Right ventricle myocardium inferior (tissue), 1 donor: ENCODE measurements around the gene SLCO3A1. TPM values are rescaled to one million over a fixed set of nuclear protein-coding genes. Genes with fewer than 3 reads are reported as not detected.

Source experiments
- ATAC-seq: fragments of 200-7000 bp; cut with Tn5 transposase; one replicate; pipeline ENCODE4 v1.9.1; 2020; ENCODE audit warnings: mild to moderate bottlenecking, moderate library complexity
- DNase-seq: peaks from one replicate; pipeline ENCODE4 v3.0.0; 2021; ENCODE audit errors: missing footprints
- intact Hi-C: fragments of 100-400 bp; cut with DNase I; formaldehyde crosslinking; loops from one replicate; pipeline ENCODE4 v1.11.0; 2022
- total RNA-seq: library from RNA; stranded (reverse); fragmentation: NEBNext Ultra II Directional; extraction: Animal tissue kit (Norgen Biotek cat#: 25700); gene quantifications from one replicate; pipeline ENCODE4 v1.2.1, GENCODE V29; 2021
- donor health status: DM: no; HTN: yes; CAD: no; lungs with severe emphysema.

Gene SLCO3A1
- total RNA-seq, 1 donor from 2014 or later = 45.9 TPM

DNA sequence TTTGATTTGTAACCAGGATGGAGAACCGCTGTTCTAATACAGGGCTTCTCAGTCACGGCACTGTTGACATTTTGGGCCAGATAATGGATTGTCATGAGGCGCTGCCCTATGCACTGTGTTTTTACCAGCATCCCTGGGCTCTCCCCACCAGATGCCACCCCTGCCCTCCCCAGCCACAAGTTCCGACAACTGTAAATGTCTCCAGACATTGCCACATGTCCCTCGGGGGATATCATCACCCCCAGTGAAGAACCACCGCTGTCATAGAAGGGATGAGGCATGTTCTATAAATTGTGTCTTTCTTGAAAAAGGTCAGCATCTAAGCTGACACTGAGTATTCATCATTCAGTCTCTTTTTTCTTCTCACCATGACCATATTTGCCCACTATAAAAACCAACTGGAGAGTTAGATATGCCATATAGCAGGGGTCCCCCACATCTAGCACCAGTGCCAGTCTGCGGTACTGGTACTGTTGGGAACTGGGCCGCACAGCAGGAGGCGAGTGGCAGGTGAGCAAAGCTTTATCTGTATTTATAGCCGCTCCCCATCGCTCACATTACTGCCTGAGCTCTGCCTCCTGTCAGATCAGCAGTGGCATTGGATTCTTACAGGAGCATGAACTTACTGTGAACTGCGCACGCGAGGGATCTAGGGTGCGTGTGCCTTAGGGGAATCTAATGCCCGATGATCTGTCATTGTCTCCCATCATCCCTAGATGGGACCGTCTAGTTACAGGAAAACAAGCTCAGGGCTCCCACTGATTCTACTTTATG, 279.7 kb downstream of the SLCO3A1 start:
- DNase-seq = no peak
- no peak for ATAC-seq
- intact Hi-C loops = no loop called here

DNA sequence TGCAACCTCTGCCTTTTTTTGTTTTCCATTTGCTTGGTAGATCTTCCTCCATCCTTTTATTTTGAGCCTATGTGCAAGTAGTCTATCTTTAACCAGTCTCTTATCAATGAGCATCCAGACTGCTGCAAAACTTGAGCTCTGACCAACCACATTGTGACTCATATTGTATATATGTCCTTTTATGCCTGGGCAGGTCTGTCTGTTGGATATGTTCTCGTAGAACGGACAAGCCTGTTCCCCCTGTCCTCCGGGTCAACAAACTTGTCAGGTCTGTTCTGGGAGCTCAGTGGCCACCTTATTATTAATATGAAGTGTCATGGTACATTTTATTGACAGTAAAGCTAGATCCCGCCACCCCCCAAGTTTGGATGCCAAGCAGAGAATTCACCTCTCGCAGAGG, 287.3 kb downstream of the SLCO3A1 start:
- intact Hi-C loops = no loop called here
- DNase-seq (no peak), ATAC-seq (no peak)

DNA sequence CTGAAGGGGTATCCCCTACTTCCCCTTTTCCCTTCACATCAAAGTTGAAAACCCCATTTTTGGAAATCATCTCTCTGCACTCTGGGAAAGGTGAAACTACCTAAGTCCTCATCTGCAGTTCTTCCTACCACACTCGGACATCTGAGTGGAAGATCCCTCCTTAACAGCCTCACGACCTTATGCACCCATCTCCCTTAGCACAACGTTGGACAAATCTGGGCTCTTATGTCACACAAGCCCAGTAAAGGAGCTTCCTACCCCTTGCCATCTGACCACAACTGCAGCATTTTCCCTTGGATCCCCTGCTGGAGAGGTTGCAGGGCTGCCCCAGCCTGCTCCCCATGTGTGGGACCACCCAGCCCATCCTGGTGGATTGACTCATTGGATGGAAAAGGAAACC, 288.1 kb downstream of the SLCO3A1 start:
- intact Hi-C loops = no loop called here
- DNase-seq = no peak
- ATAC-seq = peak; percentile 26

DNA sequence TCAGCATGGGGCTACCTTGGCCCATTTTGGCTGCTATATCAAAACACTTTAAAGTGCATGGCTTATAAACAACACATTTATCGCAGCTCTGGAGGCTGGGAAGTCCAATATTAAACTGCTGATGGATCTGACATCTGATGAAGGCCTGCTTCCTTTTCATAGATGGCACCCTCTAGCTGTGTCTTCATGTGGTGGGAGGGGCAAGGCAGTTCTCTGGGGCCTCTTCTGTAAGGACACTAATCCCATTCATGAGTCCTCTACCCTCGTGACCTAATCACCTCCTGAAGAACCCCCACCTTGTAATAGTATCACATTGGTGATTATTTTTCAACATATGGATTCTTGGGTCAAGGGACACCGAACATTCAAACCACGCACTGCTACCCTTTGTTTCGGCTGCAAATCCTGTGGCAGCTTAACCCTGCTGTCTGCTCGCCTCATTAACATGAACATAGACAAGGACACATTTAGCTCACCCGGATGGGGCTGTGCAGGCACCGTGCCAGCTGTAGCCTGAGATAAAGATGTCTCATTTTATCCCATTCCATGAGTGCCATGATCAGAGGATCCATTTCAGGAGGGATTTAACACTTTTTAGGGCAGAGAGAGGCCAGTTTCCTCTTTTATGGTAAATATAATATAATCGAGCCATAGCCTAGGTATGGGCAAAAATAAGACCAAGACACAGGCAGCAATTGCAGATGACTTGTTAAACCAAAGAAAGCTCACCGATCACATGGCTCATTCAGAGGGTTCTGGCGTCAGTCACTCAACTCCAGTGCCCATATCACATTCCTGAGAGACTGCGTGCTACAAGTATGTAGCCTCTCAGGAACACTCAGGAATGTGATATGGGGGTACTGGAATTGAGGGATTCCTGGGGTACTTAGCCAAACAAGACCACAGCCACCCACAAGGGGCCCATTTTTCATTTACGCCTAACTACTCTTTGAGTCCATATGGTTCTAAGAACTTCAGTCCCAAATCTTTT, 289.0 kb downstream of the SLCO3A1 start:
- peak; percentile 66 for ATAC-seq
- DNase-seq = no peak
- intact Hi-C loops = no loop called here

DNA sequence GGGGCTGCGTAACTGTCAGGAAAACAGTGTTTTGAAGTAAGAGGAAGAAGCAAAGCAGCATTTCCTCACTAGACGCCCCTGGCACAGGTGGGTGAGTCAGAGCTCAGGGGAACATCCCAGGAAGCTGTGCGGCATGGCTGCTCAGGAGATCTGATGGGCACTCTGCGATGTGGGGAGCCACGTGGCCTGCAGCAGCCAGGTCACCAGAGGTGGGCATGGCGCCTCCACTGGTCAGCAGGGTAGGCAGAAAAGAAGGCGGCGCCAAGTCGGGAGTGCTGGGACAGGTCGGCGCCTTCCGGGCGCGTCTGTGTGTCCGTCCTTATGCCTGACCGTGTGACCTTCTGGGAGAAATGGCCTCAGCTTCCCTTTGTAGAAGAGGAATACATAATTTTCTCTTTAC, 290.3 kb downstream of the SLCO3A1 start:
- DNase-seq (no peak), ATAC-seq (no peak)
- intact Hi-C loops = no loop called here

DNA sequence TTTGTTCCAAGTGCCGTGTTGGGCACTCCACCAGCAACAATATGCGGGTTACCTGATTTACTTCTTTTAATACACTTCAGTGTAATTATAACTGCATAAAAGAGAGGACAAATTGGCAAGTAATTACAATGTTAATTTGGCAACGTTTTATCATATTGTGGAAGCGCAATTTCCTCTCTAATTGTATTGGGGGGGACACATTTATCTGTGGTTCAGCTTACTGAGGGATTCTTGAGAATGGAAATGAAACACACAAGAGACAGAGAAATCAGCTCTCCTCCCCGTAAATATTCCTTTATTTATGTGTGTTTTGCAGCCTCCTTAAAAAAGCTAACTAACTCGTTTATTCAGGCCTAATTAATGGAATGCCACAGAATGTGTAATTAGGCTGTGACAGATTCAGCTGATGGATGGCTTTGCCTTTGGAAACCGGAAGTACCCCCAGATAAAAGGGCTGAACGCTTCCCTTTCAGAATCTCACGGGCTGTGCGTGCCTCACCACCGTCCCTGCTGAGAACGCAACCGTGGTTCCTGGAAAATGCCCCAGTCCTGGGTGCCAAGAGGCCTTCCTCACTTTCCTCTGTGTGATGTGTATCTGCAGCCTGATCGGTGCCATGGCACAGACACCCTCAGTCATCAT, 293.1 kb downstream of the SLCO3A1 start:
- ATAC-seq = no peak
- no peak for DNase-seq
- intact Hi-C loops = no loop called here

DNA sequence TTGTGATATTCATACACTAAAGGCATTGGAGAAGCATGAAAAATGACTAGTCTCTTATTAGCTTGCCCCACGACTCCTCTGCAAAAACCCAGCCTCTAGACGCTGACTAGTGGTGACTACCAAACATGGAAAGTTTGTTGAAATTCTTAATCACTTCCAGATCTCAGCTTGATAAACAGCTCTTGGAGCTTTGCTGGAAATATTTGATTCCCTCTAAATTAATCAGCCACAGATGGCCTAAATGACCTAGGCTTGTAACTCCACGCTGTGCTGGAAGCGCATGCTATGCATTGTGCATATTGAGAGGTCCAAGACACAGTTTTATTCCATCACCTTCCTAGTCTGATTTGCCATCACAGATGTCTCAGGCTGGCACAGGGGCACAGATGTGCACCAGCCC, 295.5 kb downstream of the SLCO3A1 start:
- ATAC-seq (no peak), DNase-seq (no peak)
- intact Hi-C loops = no loop called here

DNA sequence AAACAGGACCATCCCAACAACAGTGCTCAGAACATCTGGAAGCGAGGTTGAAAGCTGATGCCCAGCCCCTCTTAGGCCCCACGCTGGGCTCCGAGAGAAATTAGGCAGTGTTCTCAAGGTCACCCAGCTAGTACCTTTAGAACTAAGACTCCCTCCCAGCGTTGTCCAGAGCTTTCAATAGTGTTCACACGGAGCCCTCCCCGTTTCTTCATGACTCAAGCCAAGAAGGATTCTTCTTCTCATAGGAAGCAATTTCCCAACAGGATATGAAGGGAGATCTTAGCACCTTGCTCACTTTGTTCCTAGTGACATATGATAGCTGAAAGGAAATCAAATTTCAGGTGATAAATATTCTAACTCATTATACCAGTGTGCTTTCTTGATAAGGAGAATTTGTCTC, 296.0 kb downstream of the SLCO3A1 start:
- no peak for DNase-seq
- intact Hi-C loops = no loop called here
- no peak for ATAC-seq

DNA sequence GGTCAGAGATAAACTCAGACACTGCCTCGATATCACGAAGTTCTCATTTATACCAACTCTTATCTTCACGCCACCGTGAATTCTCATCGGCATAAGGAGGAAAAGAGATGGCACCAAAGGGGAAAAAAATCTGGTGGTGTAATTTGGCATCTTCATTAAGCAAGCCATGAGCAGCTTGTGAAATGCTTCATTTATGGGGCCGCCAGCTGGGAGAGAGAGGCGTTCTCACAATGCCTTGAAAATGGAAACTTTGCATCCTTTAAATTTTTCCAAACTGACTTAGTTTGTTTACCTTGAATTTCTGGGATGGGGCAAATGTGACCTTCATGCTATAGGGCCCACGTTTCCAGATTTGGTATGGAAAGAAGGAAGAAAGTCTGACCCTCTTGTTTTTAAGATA, 297.7 kb downstream of the SLCO3A1 start:
- no peak for DNase-seq
- no peak for ATAC-seq
- intact Hi-C loops = no loop called here

DNA sequence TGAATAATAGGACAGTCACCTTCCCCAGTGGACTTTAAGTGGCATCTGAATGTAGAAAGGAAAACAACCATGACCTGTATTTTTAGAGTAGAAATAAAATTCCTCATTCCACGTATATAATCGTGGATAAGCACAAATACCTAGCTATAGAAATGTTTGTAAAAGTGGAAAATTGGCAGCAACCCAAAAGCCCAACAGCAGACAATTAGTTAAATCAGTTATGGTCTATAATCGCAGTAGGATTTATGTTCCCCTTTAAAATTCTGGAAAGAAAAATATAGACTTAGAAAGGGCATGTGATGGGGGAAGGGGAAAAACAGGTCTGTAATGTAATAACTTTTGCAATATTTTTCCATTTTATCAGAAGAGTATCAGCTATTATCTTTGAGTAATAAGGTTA, 298.2 kb downstream of the SLCO3A1 start:
- ATAC-seq = no peak
- no peak for DNase-seq
- intact Hi-C loops = no loop called here

DNA sequence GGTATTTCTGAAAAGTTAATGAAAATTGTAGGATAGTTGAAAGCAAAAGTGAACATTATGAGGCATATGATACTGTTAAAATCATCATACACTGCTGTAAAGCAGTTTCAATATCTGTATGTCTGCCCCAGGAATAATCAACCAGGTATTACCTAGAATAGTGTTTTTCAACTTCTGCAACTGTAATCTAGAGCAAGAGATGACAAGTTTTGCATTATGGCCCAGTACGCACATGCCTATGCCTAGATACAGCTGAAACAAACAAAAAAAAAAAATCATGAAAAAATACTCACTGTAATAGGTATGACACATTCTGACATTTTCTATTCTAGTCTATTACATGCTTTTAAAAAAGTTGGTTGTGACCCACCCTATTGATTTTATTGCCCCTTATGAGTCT, 299.5 kb downstream of the SLCO3A1 start:
- DNase-seq = no peak
- intact Hi-C loops = no loop called here
- ATAC-seq = no peak

DNA sequence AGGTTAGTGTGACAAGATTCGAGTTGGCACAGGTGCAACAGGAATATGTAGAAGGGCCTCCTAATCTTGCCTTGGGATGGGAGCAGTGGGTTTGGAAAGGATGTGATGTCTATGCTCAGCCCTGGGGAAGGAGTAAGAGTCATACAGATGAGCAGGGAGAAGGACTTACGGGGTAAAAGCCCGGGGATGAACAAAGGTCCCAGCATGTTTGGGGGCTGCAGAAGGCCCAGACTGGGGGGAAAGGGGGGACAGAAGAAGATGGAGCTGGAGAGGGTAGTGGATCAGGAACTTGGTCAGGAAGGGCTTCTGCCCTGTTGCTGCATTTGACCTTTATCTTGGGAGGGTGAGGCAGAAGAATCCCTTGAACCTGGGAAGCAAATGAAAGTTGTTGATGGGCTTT, 300.1 kb downstream of the SLCO3A1 start:
- no peak for DNase-seq
- intact Hi-C loops = no loop called here

DNA sequence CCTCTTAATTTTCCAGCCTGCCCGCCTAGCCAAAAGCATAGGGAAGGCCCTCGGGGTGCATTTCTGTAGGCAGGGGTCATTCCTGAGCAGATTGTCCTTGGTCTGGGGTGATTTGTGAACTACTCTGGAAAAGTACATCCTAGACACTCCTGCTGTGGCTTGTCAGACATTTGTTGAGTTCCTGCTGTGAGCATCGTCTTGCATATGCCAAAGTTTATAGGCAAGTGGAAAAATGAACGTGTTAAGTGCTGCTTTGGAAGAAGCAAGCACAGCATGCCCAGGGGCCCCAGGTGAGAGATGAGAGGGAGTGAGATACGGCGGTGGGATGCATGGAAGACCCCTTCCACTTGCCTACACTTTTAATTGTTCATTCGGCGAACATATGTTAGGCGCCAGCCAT, 302.4 kb downstream of the SLCO3A1 start:
- DNase-seq = no peak
- ATAC-seq = no peak
- intact Hi-C loops = no loop called here

More for the DNA sequence above, 300.1 kb downstream of the SLCO3A1 start:
- no peak for ATAC-seq

DNA sequence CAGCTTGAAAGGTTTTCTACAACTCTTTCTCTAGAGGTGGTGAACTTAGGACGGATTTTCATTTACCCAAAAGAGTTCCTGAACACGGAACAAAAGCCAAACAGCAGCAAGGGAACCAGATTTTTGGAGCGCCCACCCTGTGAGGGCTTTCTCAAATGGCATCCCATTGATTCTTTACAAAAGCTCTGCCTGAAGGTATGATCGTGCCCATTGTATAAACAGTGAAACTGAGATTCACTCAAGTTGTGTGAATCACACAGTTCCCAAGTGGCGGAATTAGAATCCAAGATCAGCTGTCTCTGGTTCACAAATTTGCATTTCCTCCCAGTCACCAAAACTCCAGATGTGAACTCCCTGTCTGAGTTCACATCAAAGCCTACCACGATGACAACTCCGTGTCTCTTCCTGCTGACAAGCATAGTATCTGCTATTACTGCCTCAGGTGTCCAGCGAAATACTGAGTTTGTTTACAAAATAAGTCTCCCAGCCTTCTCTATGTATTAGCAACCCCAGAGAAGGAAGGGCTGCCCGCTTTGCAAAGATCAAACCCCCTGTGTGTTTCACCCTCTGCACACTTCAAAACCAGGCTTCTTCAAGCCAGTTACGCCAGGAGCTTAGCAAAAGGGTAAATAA, 304.3 kb downstream of the SLCO3A1 start:
- no peak for ATAC-seq
- intact Hi-C loops = no loop called here
- DNase-seq = no peak

DNA sequence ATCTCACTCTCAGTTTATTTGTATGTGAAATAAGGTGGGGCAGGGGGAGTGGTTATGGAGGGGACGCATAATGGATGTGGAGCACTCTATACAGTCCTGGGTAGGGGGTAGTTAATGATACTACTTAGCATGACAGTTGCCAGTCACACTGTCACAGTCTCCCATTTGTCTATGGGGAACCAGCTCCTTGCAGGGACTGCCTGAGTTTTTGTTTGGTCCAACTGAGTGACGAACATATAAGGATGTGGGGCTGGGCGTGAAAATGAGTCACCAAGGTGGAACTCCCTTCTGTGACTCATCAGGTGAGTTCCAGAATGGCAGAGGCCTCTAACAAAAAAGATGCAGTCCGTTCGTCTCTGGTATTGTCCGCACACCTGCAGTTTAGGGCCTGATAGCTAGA, 304.9 kb downstream of the SLCO3A1 start:
- no peak for ATAC-seq
- intact Hi-C loops = no loop called here
- no peak for DNase-seq

DNA sequence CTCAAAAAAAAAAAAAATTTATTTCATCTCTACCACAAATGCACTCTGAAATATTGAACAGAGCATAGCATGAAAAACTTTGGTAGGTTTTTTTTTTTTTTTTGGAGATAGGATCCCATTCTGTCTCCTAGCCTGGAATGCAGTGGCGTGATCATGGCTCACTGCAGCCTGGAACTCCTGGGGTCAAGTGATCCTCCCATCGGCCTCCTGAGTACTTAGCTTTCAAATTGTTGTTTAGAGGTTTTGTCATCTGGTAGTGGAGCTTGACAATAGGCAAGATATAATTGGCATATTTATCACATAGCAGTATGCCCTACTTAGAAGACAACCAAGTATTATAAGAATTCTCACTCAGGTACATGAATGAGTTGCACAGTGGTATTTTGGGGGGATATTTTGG, 306.0 kb downstream of the SLCO3A1 start:
- intact Hi-C loops = no loop called here
- DNase-seq (no peak), ATAC-seq (no peak)

DNA sequence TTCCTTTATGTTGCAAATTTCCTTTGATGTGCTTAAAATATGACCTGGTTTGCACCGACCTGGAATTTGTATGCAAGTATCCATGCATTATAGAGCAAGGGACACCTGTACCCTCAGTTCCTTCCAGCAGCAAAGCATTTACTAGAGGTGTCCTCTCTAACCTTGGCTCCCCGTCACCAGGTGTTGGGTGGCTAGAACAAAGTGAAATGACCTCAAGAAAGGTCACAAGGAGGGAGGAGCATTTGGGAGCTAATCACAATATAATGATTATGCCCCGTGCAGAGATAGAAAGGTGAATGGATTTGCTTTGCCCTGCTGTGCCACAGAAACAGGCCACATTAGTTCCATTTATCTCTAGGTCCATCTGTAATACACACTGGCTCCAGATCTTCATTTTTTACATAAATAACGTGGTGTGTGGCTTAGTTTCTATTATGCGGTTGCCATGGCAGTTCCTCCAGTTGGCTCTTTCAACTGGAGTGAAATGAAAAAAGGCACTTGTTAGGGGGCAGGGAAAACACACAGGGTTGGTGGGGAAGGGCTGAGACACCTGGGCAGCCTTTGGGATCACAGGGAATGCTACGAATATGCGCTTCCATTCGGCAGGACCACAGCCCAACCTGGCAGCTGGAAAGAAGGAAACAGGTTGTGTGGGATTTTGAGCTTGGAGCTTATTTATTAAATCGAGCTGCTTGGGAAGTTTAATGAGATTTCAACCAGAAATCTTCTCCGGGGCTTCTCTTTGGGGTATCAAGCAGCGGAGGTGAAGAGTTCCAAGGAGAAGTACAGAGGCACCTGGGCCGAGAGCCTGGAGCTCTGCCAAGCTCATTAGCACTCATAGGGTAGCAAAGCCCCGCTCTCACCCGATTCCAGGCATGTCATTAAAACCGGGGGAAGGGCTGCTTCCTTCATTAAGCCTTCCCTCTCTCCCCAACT, 306.7 kb downstream of the SLCO3A1 start:
- intact Hi-C loops = loop anchor here (10.0 kb wide), 1 partner anchor 45 kb away; no protein-coding TSS in a partner anchor
- DNase-seq (no peak), ATAC-seq (no peak)
